ENCODE results near the gene PTPN7.

PTPN7 gene

GRCh38 chr1:202165267-202165941 lies 5.0 kb upstream of the PTPN7 start:
- DNase-seq, result peak; percentile 57

GRCh38 chr1:202164271-202165037 lies 4.1 kb upstream of the PTPN7 start:
- peak; percentile 57 for DNase-seq

- no peak for DNase-seq
These were observed 3.2 kb upstream of the PTPN7 start for GRCh38 chr1:202163281-202164270.

GRCh38 chr1:202162418-202163280 lies 2.2 kb upstream of the PTPN7 start:
- no peak for DNase-seq

GRCh38 chr1:202162047-202162417 lies 1.6 kb upstream of the PTPN7 start:
- DNase-seq, result peak; percentile 38

GRCh38 chr1:202161151-202162046 lies 997 bp upstream of the PTPN7 start:
- DNase-seq, result no peak

- peak; percentile 68 for DNase-seq
These were observed 649 bp downstream of the PTPN7 start for GRCh38 chr1:202159534-202160371.

- no peak for DNase-seq
These were observed 1.4 kb downstream of the PTPN7 start for GRCh38 chr1:202158810-202159533.

- DNase-seq, result no peak
These were observed 2.5 kb downstream of the PTPN7 start for GRCh38 chr1:202157945-202158344.

- no peak for DNase-seq
These were observed 3.8 kb downstream of the PTPN7 start for GRCh38 chr1:202156590-202156989.

- DNase-seq, result no peak
These were observed 4.9 kb downstream of the PTPN7 start for GRCh38 chr1:202155478-202156021.

- DNase-seq, result peak; percentile 42
These were observed 5.5 kb downstream of the PTPN7 start for GRCh38 chr1:202154766-202155477.

GRCh38 chr1:202154148-202154765 lies 6.1 kb downstream of the PTPN7 start:
- no peak for DNase-seq

- no peak for DNase-seq
These were observed 7.1 kb downstream of the PTPN7 start for GRCh38 chr1:202153284-202153683.

- DNase-seq, result no peak
These were observed 8.0 kb downstream of the PTPN7 start for GRCh38 chr1:202152399-202152798.

GRCh38 chr1:202151045-202151444 lies 9.4 kb downstream of the PTPN7 start:
- no peak for DNase-seq

- DNase-seq, result no peak
These were observed 9.8 kb downstream of the PTPN7 start for GRCh38 chr1:202150602-202151001.

- no peak for DNase-seq
These were observed 10.2 kb downstream of the PTPN7 start for GRCh38 chr1:202150187-202150586.

Data from stimulated activated CD4-positive, alpha-beta T cell treated with anti-CD3 and anti-CD28 coated beads, Interleukin-4, amount 100 ng/mL, for 1 hour (primary cell).